Kidney epithelial cell (primary cell): ENCODE measurements around the gene UPB1. TPM values are rescaled to one million over a fixed set of nuclear protein-coding genes. Genes with fewer than 3 reads are reported as not detected.

Source experiments
- DNase-seq: peaks from one replicate; pipeline ENCODE4 v3.0.0-alpha.2; 2010; ENCODE audit warnings: low read depth
- H3K27me3 ChIP-seq: 2 replicates; pipeline ENCODE4 v1.6.0; 2011; ENCODE audit warnings: low read length; ENCODE audit not compliant: control insufficient read depth, insufficient read depth
- H3K36me3 ChIP-seq: 2 replicates; pipeline ENCODE4 v1.5.1; 2011; ENCODE audit warnings: low read length; ENCODE audit not compliant: control insufficient read depth, insufficient read depth
- H3K4me3 ChIP-seq: 2 replicates; pipeline ENCODE4 v1.5.1; 2011; ENCODE audit warnings: low read depth, mild to moderate bottlenecking, control low read depth, low read length
- CTCF ChIP-seq: IDR thresholded peaks from 2 replicates; pipeline ENCODE4 v1.5.1; 2011; ENCODE audit warnings: mild to moderate bottlenecking, moderate library complexity, low read length, control low read depth, inconsistent platforms; ENCODE audit not compliant: insufficient read depth, poor library complexity, severe bottlenecking
- total RNA-seq: library from RNA; depleted of rRNA; stranded (reverse); fragments of >200 nt; gene quantifications from 2 replicates; pipeline ENCODE4 v1.2.3, GENCODE V29; 2015

The UPB1 gene
- total RNA-seq, 1 donor from 2014 or later, result not detected

- Histone ChIP-seq H3K27me3 (no peaks in the 10 kb centered on the region), H3K36me3 (no peaks in the 10 kb centered on the region), H3K4me3 (no peak overlapping the region)
- no peak for TF ChIP-seq CTCF
- DNase-seq, result no peak
These were observed 40.1 kb upstream of the UPB1 start for GRCh38 chr22:24455039-24455438.

GRCh38 chr22:24455751-24456426 is 39.2 kb upstream of the UPB1 start:
- no peak for TF ChIP-seq CTCF

GRCh38 chr22:24457894-24458420 is 37.2 kb upstream of the UPB1 start:
- no peak for DNase-seq
- TF ChIP-seq CTCF, result no peak
- H3K4me3 ChIP-seq, result no peak overlapping the region
- no peaks in the 10 kb centered on the region for H3K27me3 ChIP-seq
- no peaks in the 10 kb centered on the region for H3K36me3 ChIP-seq

More at GRCh38 chr22:24455751-24456426, 39.2 kb upstream of the UPB1 start:
- no peak overlapping the region for H3K4me3 ChIP-seq
- H3K27me3 ChIP-seq, result no peaks in the 10 kb centered on the region
- DNase-seq, result no peak
- H3K36me3 ChIP-seq, result no peaks in the 10 kb centered on the region

- TF ChIP-seq CTCF, result no peak
- DNase-seq, result no peak
- Histone ChIP-seq H3K4me3 (no peak overlapping the region), H3K27me3 (no peaks in the 10 kb centered on the region), H3K36me3 (no peaks in the 10 kb centered on the region)
These were observed 35.2 kb upstream of the UPB1 start for GRCh38 chr22:24459911-24460310.

- Histone ChIP-seq H3K4me3 (no peak overlapping the region), H3K36me3 (no peaks in the 10 kb centered on the region), H3K27me3 (no peaks in the 10 kb centered on the region)
- no peak for TF ChIP-seq CTCF
- DNase-seq, result no peak
These were observed 34.6 kb upstream of the UPB1 start for GRCh38 chr22:24460418-24461089.
